Panc1 (cell line): ENCODE results near the gene SHANK3. TPM values are rescaled to one million over a fixed set of nuclear protein-coding genes. Genes with fewer than 3 reads are reported as not detected.

Experiments used
- ATAC-seq: fragments of 200-7000 bp; cut with Tn5 transposase; 2 replicates; pipeline ENCODE4 v1.9.1; 2020; ENCODE audit warnings: mild to moderate bottlenecking, moderate library complexity
- BruUV-seq: library from RNA; stranded (reverse); fragments of 400-500 nt; replicated peaks from 2 replicates; lab custom pipeline; 2021; lab: Mats Ljungman, UMichigan
- CTCF ChIA-PET: fragments of 300-600 bp; sonication (Branson Sonifier 250); formaldehyde crosslinking; loops from one replicate; lab custom pipeline; 2022; ENCODE audit warnings: antibody characterized with exemption; lab: Charles Lee
- POLR2A ChIA-PET: fragments of 300-600 bp; sonication (Branson Sonifier 250); formaldehyde crosslinking; loops from one replicate; lab custom pipeline; 2022; ENCODE audit warnings: antibody characterized with exemption; lab: Charles Lee
- DNase-seq: peaks from one replicate; pipeline ENCODE4 v3.0.0-alpha.2; 2010; ENCODE audit warnings: low read depth, low spot score
- H3K27ac ChIP-seq: 2 replicates; pipeline ENCODE4 v1.5.1; 2011; ENCODE audit warnings: mild to moderate bottlenecking, low read length, inconsistent platforms
- H3K27me3 ChIP-seq: fragments of 200-500 bp; sonication (Bioruptor generic); 2 replicates; pipeline ENCODE4 v1.6.0; 2014; ENCODE audit warnings: low read length, inconsistent platforms; ENCODE audit not compliant: control insufficient read depth, insufficient read depth
- H3K36me3 ChIP-seq: fragments of 200-500 bp; sonication (Bioruptor generic); 2 replicates; pipeline ENCODE4 v1.5.1; 2014; ENCODE audit warnings: inconsistent platforms, mild to moderate bottlenecking, low read length, moderate library complexity; ENCODE audit not compliant: control insufficient read depth, insufficient read depth
- H3K4me1 ChIP-seq: 2 replicates; pipeline ENCODE4 v1.5.1; 2011; ENCODE audit warnings: inconsistent platforms, mild to moderate bottlenecking, low read length, moderate library complexity; ENCODE audit not compliant: control insufficient read depth, insufficient read depth
- H3K4me3 ChIP-seq, 2 experiments: 2 replicates each; pipeline ENCODE4 v1.5.1; 2011 to 2012; ENCODE audit warnings: low read depth in 2 of 2, low read length in 2 of 2, mild to moderate bottlenecking in 2 of 2, inconsistent platforms in 1 of 2, moderate library complexity in 1 of 2
- H3K9me3 ChIP-seq: fragments of 200-500 bp; sonication (Bioruptor generic); 2 replicates; pipeline ENCODE4 v1.5.1; 2014; ENCODE audit warnings: low read depth, mild to moderate bottlenecking, inconsistent platforms, low read length, moderate library complexity; ENCODE audit not compliant: control insufficient read depth, insufficient read depth
- POLR2AphosphoS5 ChIP-seq: IDR thresholded peaks from 2 replicates; pipeline ENCODE4 v1.6.1; 2012; ENCODE audit warnings: mild to moderate bottlenecking, low read depth, low read length, moderate library complexity
- SIN3A ChIP-seq: IDR thresholded peaks from 2 replicates; pipeline ENCODE4 v1.6.1; 2012; ENCODE audit warnings: low read depth, mild to moderate bottlenecking, low read length, moderate library complexity, borderline replicate concordance; ENCODE audit not compliant: insufficient read depth
- TCF7L2 ChIP-seq: IDR thresholded peaks from 2 replicates; pipeline ENCODE4 v1.6.1; 2011; ENCODE audit warnings: mild to moderate bottlenecking, low read depth, low read length, inconsistent platforms
- in situ Hi-C: cut with HindIII; loops from 2 replicates; pipeline ENCODE4 v1.10.0; 2016; ENCODE audit warnings: low sequenced_read_pairs, low pct_unique_long_range_greater_than_20kb
- intact Hi-C: fragments of 100-400 bp; cut with micrococcal nuclease; formaldehyde crosslinking; loops from one replicate; pipeline ENCODE4 v1.10.0; 2022; ENCODE audit not compliant: unreplicated experiment
- total RNA-seq: library from RNA; stranded (reverse); gene quantifications from one replicate; pipeline ENCODE4 v1.2.1, GENCODE V29; 2021; ENCODE audit not compliant: unreplicated experiment
- TF ChIP-seq, protein P1 (sequence below): fragments of 450-650 bp; IDR thresholded peaks from 2 replicates; pipeline ENCODE4 v1.5.1; 2017; ENCODE audit warnings: mild to moderate bottlenecking
- TF ChIP-seq, protein P2 (sequence below), 2 experiments: IDR thresholded peaks; 2 replicates each; pipeline ENCODE4 v1.6.1; 2011 to 2012; ENCODE audit warnings: low read depth in 2 of 2, control low read depth in 1 of 2, low read length in 1 of 2, mild to moderate bottlenecking in 1 of 2, moderate library complexity in 1 of 2; ENCODE audit not compliant: insufficient read depth in 1 of 2

The SHANK3 gene
- total RNA-seq, 1 experiment from 2014 or later: 7.6 TPM

DNA sequence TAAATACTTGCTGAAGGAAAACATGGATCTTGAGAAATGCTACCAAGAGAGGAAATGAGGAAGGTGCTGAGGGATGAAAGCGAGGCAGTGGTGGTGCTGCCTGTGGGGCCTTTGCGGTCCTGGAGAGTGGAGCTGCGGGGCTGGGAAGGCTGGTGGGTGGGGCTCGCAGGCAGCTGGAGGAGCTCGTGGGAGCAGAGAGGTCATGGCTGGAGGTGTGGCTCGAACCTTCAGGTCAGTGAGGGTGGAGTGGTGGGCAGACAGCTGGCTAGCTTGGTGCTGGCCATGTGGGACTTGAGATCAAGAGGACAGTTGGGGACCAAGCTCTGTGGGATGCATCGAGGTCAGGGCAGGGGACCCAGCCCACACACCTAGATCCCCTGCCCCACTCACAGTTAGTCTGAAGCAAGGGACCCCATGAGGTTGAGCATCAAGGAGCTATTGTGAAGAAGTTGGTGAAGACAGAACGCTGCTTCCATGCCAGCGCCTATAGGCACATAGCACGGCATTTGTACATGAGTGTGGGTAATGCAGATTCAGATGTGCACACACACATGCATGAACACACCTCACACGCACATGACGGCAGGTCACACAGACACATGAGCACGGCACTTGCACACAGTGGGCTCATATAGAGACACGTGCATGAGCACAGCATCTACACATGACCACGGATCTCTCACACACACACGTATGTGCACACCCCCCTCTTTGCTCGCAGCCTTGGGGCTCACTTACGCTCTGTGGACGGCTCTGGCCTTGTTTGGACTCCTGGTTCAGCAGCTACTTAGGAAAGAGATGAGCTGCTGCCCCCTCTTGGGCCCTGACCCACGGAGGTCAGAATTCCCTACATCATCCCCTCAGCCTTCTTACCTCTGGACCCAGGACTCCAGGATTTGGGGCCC, 30.4 kb downstream of the SHANK3 start:
- H3K4me3 ChIP-seq: no peak overlapping the region
- no peaks in the 10 kb centered on the region for H3K36me3 ChIP-seq
- no peaks in the 10 kb centered on the region for H3K9me3 ChIP-seq
- no peak for ATAC-seq
- BruUV-seq: no TSS peak
- no peak for DNase-seq
- intact Hi-C loops: no loop called here
- in situ Hi-C loops: no loop called here
- H3K27ac ChIP-seq: no peak overlapping the region
- TF ChIP-seq SIN3A (no peak), POLR2AphosphoS5 (no peak), TCF7L2 (no peak)
- TF ChIP-seq, protein P1, sequence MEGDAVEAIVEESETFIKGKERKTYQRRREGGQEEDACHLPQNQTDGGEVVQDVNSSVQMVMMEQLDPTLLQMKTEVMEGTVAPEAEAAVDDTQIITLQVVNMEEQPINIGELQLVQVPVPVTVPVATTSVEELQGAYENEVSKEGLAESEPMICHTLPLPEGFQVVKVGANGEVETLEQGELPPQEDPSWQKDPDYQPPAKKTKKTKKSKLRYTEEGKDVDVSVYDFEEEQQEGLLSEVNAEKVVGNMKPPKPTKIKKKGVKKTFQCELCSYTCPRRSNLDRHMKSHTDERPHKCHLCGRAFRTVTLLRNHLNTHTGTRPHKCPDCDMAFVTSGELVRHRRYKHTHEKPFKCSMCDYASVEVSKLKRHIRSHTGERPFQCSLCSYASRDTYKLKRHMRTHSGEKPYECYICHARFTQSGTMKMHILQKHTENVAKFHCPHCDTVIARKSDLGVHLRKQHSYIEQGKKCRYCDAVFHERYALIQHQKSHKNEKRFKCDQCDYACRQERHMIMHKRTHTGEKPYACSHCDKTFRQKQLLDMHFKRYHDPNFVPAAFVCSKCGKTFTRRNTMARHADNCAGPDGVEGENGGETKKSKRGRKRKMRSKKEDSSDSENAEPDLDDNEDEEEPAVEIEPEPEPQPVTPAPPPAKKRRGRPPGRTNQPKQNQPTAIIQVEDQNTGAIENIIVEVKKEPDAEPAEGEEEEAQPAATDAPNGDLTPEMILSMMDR: no peak
- TF ChIP-seq, protein P2, sequence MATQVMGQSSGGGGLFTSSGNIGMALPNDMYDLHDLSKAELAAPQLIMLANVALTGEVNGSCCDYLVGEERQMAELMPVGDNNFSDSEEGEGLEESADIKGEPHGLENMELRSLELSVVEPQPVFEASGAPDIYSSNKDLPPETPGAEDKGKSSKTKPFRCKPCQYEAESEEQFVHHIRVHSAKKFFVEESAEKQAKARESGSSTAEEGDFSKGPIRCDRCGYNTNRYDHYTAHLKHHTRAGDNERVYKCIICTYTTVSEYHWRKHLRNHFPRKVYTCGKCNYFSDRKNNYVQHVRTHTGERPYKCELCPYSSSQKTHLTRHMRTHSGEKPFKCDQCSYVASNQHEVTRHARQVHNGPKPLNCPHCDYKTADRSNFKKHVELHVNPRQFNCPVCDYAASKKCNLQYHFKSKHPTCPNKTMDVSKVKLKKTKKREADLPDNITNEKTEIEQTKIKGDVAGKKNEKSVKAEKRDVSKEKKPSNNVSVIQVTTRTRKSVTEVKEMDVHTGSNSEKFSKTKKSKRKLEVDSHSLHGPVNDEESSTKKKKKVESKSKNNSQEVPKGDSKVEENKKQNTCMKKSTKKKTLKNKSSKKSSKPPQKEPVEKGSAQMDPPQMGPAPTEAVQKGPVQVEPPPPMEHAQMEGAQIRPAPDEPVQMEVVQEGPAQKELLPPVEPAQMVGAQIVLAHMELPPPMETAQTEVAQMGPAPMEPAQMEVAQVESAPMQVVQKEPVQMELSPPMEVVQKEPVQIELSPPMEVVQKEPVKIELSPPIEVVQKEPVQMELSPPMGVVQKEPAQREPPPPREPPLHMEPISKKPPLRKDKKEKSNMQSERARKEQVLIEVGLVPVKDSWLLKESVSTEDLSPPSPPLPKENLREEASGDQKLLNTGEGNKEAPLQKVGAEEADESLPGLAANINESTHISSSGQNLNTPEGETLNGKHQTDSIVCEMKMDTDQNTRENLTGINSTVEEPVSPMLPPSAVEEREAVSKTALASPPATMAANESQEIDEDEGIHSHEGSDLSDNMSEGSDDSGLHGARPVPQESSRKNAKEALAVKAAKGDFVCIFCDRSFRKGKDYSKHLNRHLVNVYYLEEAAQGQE (IDR thresholded peaks at IDR 0.05; ENCODE audit: insufficient read depth in 1 of 2, low read depth in 2 of 2, low read length in 1 of 2): no peak
- no peaks in the 10 kb centered on the region; the same call in 1 of the 2 replicates for H3K4me1 ChIP-seq
- POLR2A ChIA-PET: no interaction called here
- no peaks in the 10 kb centered on the region for H3K27me3 ChIP-seq
- CTCF ChIA-PET: no interaction called here

DNA sequence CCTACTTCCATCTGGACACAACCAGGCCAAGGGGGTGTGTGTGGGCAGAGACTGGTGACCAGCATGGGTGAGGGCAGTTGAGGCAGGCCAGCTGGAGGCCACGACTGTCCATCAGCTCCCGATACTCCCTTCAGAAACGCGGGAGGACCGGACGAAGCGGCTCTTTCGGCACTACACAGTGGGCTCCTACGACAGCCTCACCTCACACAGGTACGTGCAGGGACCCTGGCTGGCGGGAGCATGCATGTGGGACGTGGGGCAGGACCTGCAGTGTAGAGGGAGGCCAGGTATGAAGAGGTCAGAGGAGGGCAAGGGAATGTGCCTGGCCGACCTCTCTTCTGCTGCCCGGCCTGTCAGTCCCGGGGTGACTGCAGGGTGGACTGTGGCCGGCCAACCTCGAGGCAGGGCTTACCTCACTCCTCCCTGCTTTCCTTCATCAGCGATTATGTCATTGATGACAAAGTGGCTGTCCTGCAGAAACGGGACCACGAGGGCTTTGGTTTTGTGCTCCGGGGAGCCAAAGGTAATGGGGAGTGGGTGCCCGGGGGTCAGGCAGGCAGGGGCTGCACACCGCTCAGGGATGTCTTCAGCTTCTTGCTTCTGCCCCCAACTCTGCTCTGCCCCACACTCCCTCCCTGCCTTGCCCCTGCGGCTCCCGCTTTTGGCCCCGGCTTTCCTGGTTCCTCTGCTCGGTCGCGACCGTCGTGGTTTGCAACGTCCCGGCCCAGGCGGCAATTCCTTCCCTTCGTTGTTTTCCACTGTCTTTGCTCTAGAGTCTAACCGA, 31.3 kb downstream of the SHANK3 start:
- intact Hi-C loops (no loop called here), in situ Hi-C loops (no loop called here)
- Histone ChIP-seq H3K4me3 (no peak overlapping the region), H3K9me3 (no peaks in the 10 kb centered on the region), H3K36me3 (no peaks in the 10 kb centered on the region), H3K27me3 (no peaks in the 10 kb centered on the region), H3K27ac (no peak overlapping the region), H3K4me1 (no peaks in the 10 kb centered on the region)
- ATAC-seq (no peak), DNase-seq (no peak)
- ChIA-PET POLR2A (no interaction called here), CTCF (no interaction called here)
- TF ChIP-seq SIN3A (no peak), POLR2AphosphoS5 (no peak), TCF7L2 (no peak)
- TF ChIP-seq, protein P1: no peak
- TF ChIP-seq, protein P2 (IDR thresholded peaks at IDR 0.05; ENCODE audit: insufficient read depth in 1 of 2, low read depth in 2 of 2, low read length in 1 of 2): no peak
- no TSS peak for BruUV-seq
